Kidney epithelial cell (primary cell): Measurements from ENCODE around the gene DDX49. TPM values are rescaled to one million over a fixed set of nuclear protein-coding genes. Genes with fewer than 3 reads are reported as not detected.

Experiments used
- DNase-seq: peaks from one replicate; pipeline ENCODE4 v3.0.0-alpha.2; 2010; ENCODE audit warnings: low read depth
- H3K27me3 ChIP-seq: 2 replicates; pipeline ENCODE4 v1.6.0; 2011; ENCODE audit warnings: low read length; ENCODE audit not compliant: control insufficient read depth, insufficient read depth
- H3K36me3 ChIP-seq: 2 replicates; pipeline ENCODE4 v1.5.1; 2011; ENCODE audit warnings: low read length; ENCODE audit not compliant: control insufficient read depth, insufficient read depth
- H3K4me3 ChIP-seq: 2 replicates; pipeline ENCODE4 v1.5.1; 2011; ENCODE audit warnings: low read depth, mild to moderate bottlenecking, control low read depth, low read length
- CTCF ChIP-seq: IDR thresholded peaks from 2 replicates; pipeline ENCODE4 v1.5.1; 2011; ENCODE audit warnings: mild to moderate bottlenecking, moderate library complexity, low read length, control low read depth, inconsistent platforms; ENCODE audit not compliant: insufficient read depth, poor library complexity, severe bottlenecking
- total RNA-seq: library from RNA; depleted of rRNA; stranded (reverse); fragments of >200 nt; gene quantifications from 2 replicates; pipeline ENCODE4 v1.2.3, GENCODE V29; 2015

The DDX49 gene
- total RNA-seq, 1 donor from 2014 or later: 85.0 TPM

GRCh38 chr19:18876865-18877264 is 42.6 kb upstream of the DDX49 start:
- TF ChIP-seq CTCF: no peak
- Histone ChIP-seq H3K27me3 (no peaks in the 10 kb centered on the region), H3K36me3 (no peaks in the 10 kb centered on the region), H3K4me3 (no peak overlapping the region)
- no peak for DNase-seq

- TF ChIP-seq CTCF: no peak
- Histone ChIP-seq H3K27me3 (no peaks in the 10 kb centered on the region), H3K4me3 (no peak overlapping the region), H3K36me3 (no peaks in the 10 kb centered on the region)
- DNase-seq: no peak
Observed at GRCh38 chr19:18878058-18878797, 41.3 kb upstream of the DDX49 start.

GRCh38 chr19:18878858-18879578 is 40.5 kb upstream of the DDX49 start:
- no peaks in the 10 kb centered on the region for H3K36me3 ChIP-seq
- no peak for DNase-seq
- no peak for TF ChIP-seq CTCF
- no peak overlapping the region for H3K4me3 ChIP-seq
- peaks cover 2% of the 10 kb centered on the region for H3K27me3 ChIP-seq

- no peak for TF ChIP-seq CTCF
- DNase-seq: no peak
- Histone ChIP-seq H3K4me3 (no peak overlapping the region), H3K36me3 (no peaks in the 10 kb centered on the region), H3K27me3 (peaks cover 2% of the 10 kb centered on the region)
Observed at GRCh38 chr19:18879579-18880373, 39.7 kb upstream of the DDX49 start.

GRCh38 chr19:18881491-18881890 is 38.0 kb upstream of the DDX49 start:
- H3K36me3 ChIP-seq: no peaks in the 10 kb centered on the region
- H3K4me3 ChIP-seq: no peak overlapping the region
- DNase-seq: no peak
- no peak for TF ChIP-seq CTCF
- peaks cover 2% of the 10 kb centered on the region for H3K27me3 ChIP-seq
